Thyroid gland (tissue), 4 donors: Measurements from ENCODE around the gene OBSCN. TPM values are rescaled to one million over a fixed set of nuclear protein-coding genes. Genes with fewer than 3 reads are reported as not detected.

Source experiments
- DNase-seq, 2 donors: peaks; one replicate each; pipeline ENCODE4 v3.0.0-alpha.2; 2019
- H3K27ac ChIP-seq, 3 donors: fragments of 200-600 bp; sonication (generic); 1 replicate in 2 of 3; 2 replicates in 1 of 3; pipeline ENCODE4 v1.5.1; 2016 to 2019; ENCODE audit warnings: mild to moderate bottlenecking in 1 of 3, moderate library complexity in 1 of 3
- H3K27me3 ChIP-seq: fragments of 200-600 bp; sonication (generic); one replicate; pipeline ENCODE4 v1.5.1; 2019
- H3K36me3 ChIP-seq, 2 donors: fragments of 200-600 bp; sonication (generic); one replicate each; pipeline ENCODE4 v1.5.1; 2016 to 2019
- H3K4me1 ChIP-seq, 2 donors: fragments of 200-600 bp; sonication (generic); one replicate each; pipeline ENCODE4 v1.5.1; 2017 to 2019
- H3K4me3 ChIP-seq, 3 donors: fragments of 200-600 bp; sonication (generic); replicated peaks in 1 of 3; 1 replicate in 2 of 3; 2 replicates in 1 of 3; pipeline ENCODE4 v1.5.1; 2016; ENCODE audit warnings: mild to moderate bottlenecking in 1 of 3
- H3K9me3 ChIP-seq: fragments of 200-600 bp; sonication (generic); one replicate; pipeline ENCODE4 v1.5.1; 2017
- POLR2A ChIP-seq, 2 donors: fragments of 450-650 bp; IDR thresholded peaks; one replicate each; pipeline ENCODE4 v1.6.1; 2017; ENCODE audit warnings: antibody characterized with exemption in 2 of 2, mild to moderate bottlenecking in 2 of 2, moderate library complexity in 1 of 2
- WGBS, 2 donors: methylation state at CpG; one replicate each; pipeline ENCODE4 v1.1.5; 2017; 5-methylcytosine and 5-hydroxymethylcytosine counted together
- intact Hi-C: fragments of 100-400 bp; cut with DNase I; formaldehyde crosslinking; loops from one replicate; pipeline ENCODE4 v1.15.1; 2023
- total RNA-seq, 4 donors: library from RNA; depleted of rRNA; stranded (reverse); fragments of >200 nt; gene quantifications; one replicate each; pipeline ENCODE4 v1.2.3, GENCODE V29; 2016
- TF ChIP-seq, protein P1 (sequence below), 6 experiments: fragments of 200-600 bp in 3 of 6; fragments of 450-650 bp in 3 of 6; sonication (generic) in 3 of 6; IDR thresholded peaks; one replicate each; pipeline ENCODE4 v1.5.1; 2016 to 2019; ENCODE audit warnings: antibody characterized with exemption in 6 of 6, mild to moderate bottlenecking in 2 of 6, inconsistent platforms in 1 of 6, moderate library complexity in 1 of 6

Gene OBSCN
- total RNA-seq, 4 donors from 2014 or later = 24.0 to 35.1 (median 31.5) TPM

DNA sequence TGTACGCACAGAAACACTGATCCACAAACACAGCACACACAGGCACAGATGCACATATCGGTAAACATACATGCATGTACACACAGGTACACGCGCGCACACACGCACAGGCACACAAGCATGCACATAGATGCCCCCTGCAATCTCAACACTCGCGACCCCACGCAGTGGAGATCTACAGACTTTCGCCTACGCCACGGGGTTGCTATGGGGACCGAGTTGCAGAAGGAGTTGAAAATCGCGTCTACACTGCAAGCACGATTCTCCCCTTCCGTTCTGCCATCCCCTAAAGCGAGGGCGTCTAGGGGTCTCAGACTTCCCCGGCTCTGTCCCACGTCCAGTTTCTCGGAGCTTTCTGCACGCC lies 208.0 kb downstream of the OBSCN start:
- Histone ChIP-seq H3K27me3 (no peaks in the 10 kb centered on the region), H3K4me3 (peak overlapping the region in 1 of 3 donors; percentile 36), H3K27ac (no peak overlapping the region), H3K9me3 (no peaks in the 10 kb centered on the region), H3K36me3 (no peaks in the 10 kb centered on the region), H3K4me1 (peaks cover 7 to 19% of the 10 kb centered on the region in 2 donors)
- intact Hi-C loops = no loop called here
- TF ChIP-seq POLR2A (IDR thresholded peaks at IDR 0.05) = no peak
- TF ChIP-seq, protein P1, sequence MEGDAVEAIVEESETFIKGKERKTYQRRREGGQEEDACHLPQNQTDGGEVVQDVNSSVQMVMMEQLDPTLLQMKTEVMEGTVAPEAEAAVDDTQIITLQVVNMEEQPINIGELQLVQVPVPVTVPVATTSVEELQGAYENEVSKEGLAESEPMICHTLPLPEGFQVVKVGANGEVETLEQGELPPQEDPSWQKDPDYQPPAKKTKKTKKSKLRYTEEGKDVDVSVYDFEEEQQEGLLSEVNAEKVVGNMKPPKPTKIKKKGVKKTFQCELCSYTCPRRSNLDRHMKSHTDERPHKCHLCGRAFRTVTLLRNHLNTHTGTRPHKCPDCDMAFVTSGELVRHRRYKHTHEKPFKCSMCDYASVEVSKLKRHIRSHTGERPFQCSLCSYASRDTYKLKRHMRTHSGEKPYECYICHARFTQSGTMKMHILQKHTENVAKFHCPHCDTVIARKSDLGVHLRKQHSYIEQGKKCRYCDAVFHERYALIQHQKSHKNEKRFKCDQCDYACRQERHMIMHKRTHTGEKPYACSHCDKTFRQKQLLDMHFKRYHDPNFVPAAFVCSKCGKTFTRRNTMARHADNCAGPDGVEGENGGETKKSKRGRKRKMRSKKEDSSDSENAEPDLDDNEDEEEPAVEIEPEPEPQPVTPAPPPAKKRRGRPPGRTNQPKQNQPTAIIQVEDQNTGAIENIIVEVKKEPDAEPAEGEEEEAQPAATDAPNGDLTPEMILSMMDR (IDR thresholded peaks at IDR 0.05) = no peak
- no peak for DNase-seq
- WGBS, 2 donors = 24 to 26% methylated on average over 15 to 17 of the region's 23 CpGs

DNA sequence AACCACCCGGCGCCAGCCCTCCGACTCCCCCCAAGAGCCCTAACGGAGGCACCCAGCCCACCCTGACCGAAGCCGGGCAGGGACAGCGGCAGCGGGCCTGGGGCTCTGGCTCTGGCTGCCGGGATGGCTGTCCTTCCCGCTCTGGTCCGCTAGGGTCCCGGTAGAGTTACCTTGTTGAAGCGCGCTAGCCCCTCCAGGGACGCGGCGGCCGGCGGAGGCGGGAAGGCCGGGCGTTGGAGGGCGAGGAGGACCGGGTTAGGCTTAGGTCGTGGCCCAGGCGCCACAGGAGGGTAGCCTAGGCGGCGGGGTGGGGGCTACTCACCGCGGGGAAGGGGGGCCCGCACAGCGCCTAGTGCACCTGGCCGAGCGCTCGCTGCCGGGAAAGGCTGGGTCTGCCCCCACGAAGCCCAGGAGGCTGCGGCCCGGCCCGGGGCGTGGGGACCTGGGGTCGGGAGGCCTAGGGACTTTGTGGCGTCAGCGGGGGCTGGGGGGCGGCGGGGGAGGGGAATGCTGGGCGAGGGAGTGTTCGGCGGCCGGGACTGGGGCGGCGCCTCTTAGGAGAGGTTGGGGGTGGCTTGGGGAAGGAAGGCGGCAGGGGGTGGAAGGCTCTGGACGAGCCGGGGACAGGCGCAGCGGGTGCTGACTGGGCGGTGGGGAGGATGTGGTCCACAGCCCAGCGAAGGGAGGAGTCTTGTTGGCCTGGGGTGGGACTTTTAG lies 208.5 kb downstream of the OBSCN start, which contains the start of gene TRIM17:
TRIM17 (minus strand) TSS at position 645 of the 717 bp plus-strand sequence. CDS start 1,789 bp downstream, outside the sequence.
- 0 to 2% methylated on average over 10 to 19 of the region's 59 CpGs for WGBS, 2 donors
- intact Hi-C loops = no loop called here
- no peaks in the 10 kb centered on the region for H3K36me3 ChIP-seq
- no peak for TF ChIP-seq POLR2A (IDR thresholded peaks at IDR 0.05)
- TF ChIP-seq, protein P1 (IDR thresholded peaks at IDR 0.05) = peak in 5 of 6 experiments; percentile 23 to 45 (median 41)
- H3K9me3 ChIP-seq = no peaks in the 10 kb centered on the region
- H3K27me3 ChIP-seq = no peaks in the 10 kb centered on the region
- H3K27ac ChIP-seq = no peak within 1 kb of the TSS
- peaks cover 7 to 19% of the 10 kb centered on the region in 2 donors for H3K4me1 ChIP-seq
- DNase-seq = peak; percentile 27 to 35
- H3K4me3 ChIP-seq = peak within 1 kb of the TSS in 2 of 3 donors; percentile 13 to 36

DNA sequence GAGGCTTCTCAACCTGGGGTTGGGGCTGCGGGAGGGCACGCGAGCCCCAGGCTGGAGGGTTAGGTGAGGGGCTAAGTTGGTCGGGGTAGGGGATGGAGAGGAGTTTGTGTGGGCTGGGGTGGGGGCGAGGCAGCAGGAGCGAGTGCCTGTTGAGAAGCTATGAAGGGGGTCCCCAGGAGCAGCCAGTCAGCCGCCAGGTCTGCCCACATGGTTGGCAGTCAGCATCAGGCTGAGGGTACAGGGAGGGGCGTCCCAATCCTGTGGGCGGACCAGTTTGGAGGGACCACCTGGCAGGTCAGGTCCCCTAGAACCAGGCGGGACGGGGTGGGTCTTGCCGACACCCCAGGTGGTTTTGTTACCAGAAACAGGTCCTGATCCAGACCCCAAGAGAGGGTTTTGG lies 209.2 kb downstream of the OBSCN start:
- no peaks in the 10 kb centered on the region for H3K9me3 ChIP-seq
- WGBS, 2 donors = 30 to 38% methylated on average over 6 to 12 of the region's 12 CpGs
- H3K4me1 ChIP-seq = peaks cover 7 to 19% of the 10 kb centered on the region in 2 donors
- DNase-seq = no peak
- no peak overlapping the region for H3K4me3 ChIP-seq
- H3K27me3 ChIP-seq = no peaks in the 10 kb centered on the region
- H3K27ac ChIP-seq = no peak overlapping the region
- intact Hi-C loops = no loop called here
- H3K36me3 ChIP-seq = no peaks in the 10 kb centered on the region
- no peak for TF ChIP-seq POLR2A (IDR thresholded peaks at IDR 0.05)
- TF ChIP-seq, protein P1 (IDR thresholded peaks at IDR 0.05) = no peak

DNA sequence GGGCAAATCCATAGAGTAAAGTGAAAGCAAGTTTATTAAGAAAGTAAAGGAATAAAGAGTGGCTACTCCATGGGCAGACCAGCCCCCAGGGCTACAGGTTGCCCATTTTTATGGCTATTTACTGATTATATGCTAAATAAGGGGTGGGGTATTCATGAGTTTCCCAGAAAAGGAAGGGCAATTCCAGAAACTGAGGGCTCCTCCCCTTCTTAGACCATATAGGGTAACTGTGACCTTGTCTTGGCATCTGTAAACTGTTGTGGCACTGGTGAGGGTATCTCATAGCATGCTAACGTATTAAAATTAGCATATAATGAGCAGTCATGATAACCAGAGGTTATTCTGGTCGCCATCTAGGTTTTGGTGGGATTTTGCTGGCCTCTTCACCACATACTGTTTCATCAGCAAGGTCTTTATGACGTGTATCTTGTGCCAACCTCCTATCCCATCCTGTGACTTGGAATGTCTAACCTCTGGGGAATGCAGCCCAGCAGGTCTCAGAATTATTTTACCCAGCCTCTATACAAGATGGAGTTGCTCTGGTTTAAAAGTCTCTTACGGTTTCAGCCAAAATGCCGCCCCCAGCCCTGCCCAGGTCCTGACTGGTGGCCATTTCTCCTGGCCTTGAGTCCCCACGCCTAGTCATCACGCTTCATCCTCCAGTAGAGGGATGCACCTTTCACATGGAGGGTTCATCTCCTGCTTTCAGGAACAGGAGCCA lies 209.8 kb downstream of the OBSCN start:
- 89% methylated on average over 7 of the region's 7 CpGs for WGBS, 2 donors
- peaks cover 7 to 19% of the 10 kb centered on the region in 2 donors for H3K4me1 ChIP-seq
- no peaks in the 10 kb centered on the region for H3K27me3 ChIP-seq
- intact Hi-C loops = no loop called here
- no peak overlapping the region for H3K27ac ChIP-seq
- no peak for TF ChIP-seq POLR2A (IDR thresholded peaks at IDR 0.05)
- TF ChIP-seq, protein P1 (IDR thresholded peaks at IDR 0.05) = no peak
- H3K9me3 ChIP-seq = no peaks in the 10 kb centered on the region
- no peaks in the 10 kb centered on the region for H3K36me3 ChIP-seq
- H3K4me3 ChIP-seq = no peak overlapping the region
- DNase-seq = no peak
